ENCODE measurements around the gene STPG1.

STPG1 gene

DNA sequence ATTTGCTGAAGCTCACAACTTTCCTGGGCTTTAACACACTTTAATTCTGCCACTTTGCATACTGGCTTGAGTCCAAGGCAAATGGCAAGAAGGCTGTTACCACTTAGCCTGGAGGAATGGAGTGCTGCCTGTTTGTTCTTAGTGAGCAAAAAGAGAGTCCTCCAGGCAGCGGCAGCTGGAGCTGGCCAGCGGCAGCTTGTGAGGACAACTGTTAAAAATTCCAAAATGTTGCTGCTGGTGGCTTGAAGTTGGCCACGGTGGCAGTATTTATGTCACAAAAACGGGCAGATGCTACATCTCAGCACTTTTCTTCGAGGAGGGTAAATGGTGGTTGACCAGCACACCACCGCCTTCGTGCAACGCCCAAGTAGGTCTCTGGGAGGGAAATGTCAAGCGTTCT lies 27.3 kb downstream of the STPG1 start:
- Histone ChIP-seq H3K36me3 (replicated peaks) (no peaks in the 10 kb centered on the region), H3K27ac (no peak overlapping the region), H3K27me3 (replicated peaks) (no peaks in the 10 kb centered on the region), H3K4me3 (ENCODE audit: low read depth, low read length) (no peak overlapping the region)
- TF ChIP-seq CTCF (IDR thresholded peaks at IDR 0.05; ENCODE audit: low read depth, low read length, missing control alignments): no peak
- in situ Hi-C loops (cut with HindIII; ENCODE audit: low pct_ligation_motif_present, low sequenced_read_pairs): no loop called here
- DNase-seq: no peak

DNA sequence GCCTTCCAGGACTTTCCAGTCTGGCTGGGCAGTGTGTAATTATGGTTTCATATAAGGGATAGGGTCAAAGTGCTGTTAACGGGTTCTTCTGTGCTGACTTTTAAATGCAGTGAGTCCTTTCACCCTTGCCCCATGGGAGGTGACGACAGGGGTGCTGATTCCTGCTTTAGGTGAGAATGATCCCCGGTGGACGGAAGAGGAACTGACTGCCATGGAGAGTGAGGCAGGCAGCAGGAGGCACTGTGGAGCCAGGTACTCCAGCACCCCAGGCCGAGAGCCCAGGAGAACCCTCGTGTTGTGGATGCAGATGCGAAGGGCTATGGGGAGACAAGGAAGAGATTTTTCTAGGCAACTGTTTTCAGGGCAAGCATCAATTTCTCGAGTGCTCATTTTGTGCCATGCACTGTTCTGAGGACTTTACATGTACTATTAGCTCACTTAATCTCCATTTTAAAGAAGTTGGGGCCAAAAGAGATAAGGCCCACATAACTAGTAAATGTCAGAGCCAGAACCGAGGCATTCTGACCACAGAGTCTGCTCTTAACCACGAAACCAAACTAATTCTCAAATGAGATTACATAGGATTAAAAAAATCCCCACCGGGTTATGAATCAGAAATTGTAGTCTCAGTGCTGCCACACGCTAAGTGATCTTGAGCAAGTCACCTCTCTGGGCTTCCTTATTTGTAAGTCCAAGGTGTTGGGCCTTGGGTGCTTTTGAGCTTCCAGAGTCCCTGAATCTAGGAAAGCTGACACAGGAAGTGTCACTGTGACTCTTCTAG lies 28.2 kb downstream of the STPG1 start:
- Histone ChIP-seq H3K36me3 (replicated peaks) (no peaks in the 10 kb centered on the region), H3K27me3 (replicated peaks) (no peaks in the 10 kb centered on the region), H3K27ac (no peak overlapping the region), H3K4me3 (ENCODE audit: low read depth, low read length) (no peak overlapping the region)
- TF ChIP-seq CTCF (IDR thresholded peaks at IDR 0.05; ENCODE audit: low read depth, low read length, missing control alignments): peak; percentile 78
- DNase-seq: peak; percentile 51
- in situ Hi-C loops (cut with HindIII; ENCODE audit: low pct_ligation_motif_present, low sequenced_read_pairs): no loop called here

DNA sequence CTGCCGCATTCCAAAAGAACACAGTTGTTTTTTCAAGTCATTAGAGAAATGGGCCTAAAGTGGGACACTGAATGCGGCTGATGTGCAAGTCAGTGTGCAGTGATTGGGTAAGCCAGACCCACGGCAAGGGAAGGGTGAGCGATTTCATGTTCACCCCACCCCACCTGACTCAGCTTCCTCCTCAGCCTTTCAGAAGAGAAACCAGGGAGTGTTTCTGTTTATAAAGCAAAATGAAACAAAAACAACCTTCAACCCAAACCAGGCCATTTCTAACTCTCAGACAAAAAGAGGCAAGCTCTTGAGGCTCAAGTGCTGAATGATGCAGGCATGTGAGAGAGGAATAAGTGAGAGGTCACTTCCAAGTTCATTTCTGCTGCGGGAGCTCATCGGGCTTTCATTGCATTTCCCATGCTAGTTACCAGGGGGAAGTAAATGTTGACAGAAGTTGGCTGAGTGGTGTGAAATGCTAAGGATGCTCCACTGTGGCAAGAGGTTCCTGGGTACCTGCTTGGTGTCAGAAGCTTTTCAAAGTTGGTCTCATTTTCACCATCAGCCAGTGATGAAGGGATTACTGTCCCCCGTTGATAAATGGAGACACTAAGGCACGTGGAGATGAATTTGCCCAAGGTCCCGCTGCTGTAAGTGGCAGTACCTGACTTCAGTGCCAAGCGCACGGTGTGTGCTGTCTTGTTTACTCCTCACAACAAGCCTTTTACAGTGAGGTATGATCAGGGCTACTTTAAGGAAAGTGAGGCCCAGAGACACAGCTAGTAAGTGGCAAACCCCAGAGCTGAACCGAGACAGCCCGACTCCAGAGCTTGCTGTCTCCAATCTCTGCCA lies 29.1 kb downstream of the STPG1 start:
- peak; percentile 64 for DNase-seq
- Histone ChIP-seq H3K4me3 (ENCODE audit: low read depth, low read length) (no peak overlapping the region), H3K27me3 (replicated peaks) (no peaks in the 10 kb centered on the region), H3K36me3 (replicated peaks) (no peaks in the 10 kb centered on the region), H3K27ac (peak overlapping the region; percentile 40)
- TF ChIP-seq CTCF (IDR thresholded peaks at IDR 0.05; ENCODE audit: low read depth, low read length, missing control alignments): no peak
- in situ Hi-C loops (cut with HindIII; ENCODE audit: low pct_ligation_motif_present, low sequenced_read_pairs): no loop called here

DNA sequence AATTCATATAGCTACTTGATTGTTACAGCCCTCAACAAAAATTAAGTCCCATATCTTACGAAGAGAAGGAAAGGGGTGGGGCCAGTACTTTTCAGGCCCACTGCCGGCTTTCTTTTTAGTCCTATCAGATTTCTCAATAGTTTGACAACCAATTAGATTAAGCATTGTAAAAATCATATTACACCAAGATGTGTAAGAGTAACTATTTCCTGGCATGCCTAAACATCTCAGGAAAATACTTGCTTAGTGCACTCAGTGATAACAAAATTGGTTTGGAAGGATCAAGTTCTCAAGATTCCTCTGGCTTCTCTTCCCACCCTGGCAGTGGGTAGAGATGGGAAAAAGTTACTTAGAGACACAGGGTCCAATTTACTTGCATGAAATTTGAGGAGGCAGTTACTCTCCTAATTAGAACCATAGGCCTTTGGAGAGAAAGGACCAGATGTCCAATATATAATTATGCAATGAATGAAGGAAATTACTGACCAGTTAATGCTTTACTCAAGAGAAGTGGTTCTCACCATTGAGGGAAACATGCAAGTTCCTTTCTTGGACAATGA lies 30.1 kb downstream of the STPG1 start:
- in situ Hi-C loops (cut with HindIII; ENCODE audit: low pct_ligation_motif_present, low sequenced_read_pairs): no loop called here
- no peak for DNase-seq
- Histone ChIP-seq H3K27me3 (replicated peaks) (no peaks in the 10 kb centered on the region), H3K4me3 (ENCODE audit: low read depth, low read length) (no peak overlapping the region), H3K36me3 (replicated peaks) (no peaks in the 10 kb centered on the region), H3K27ac (peak overlapping the region; percentile 40)
- no peak for TF ChIP-seq CTCF (IDR thresholded peaks at IDR 0.05; ENCODE audit: low read depth, low read length, missing control alignments)

DNA sequence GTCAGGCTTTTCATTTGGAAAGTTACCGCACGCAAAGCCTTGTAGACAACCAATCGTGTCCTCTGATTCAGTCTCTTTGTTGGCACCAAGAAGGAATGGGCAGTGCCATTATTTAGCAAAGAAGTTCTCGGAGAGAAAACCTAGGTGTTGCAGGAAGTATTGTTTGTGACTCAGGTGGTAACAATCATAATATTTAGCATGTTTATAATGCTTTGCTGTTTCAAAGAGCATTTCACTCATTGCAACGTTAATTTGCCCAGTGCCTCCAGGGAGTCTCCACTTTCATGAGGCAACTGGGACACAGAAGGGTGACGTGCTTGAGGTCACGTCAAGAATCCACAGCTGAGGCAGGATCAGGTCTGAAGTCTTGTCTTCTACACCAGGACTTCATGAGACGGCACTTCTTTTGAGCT lies 31.4 kb downstream of the STPG1 start:
- Histone ChIP-seq H3K27ac (no peak overlapping the region), H3K4me3 (ENCODE audit: low read depth, low read length) (no peak overlapping the region), H3K36me3 (replicated peaks) (no peaks in the 10 kb centered on the region), H3K27me3 (replicated peaks) (no peaks in the 10 kb centered on the region)
- in situ Hi-C loops (cut with HindIII; ENCODE audit: low pct_ligation_motif_present, low sequenced_read_pairs): no loop called here
- TF ChIP-seq CTCF (IDR thresholded peaks at IDR 0.05; ENCODE audit: low read depth, low read length, missing control alignments): no peak
- no peak for DNase-seq
